Glomerular visceral epithelial cell (primary cell): ENCODE data around the gene SV2A.
A peak's percentile ranks its signal among the peaks of the same experiment; 100 is the strongest.
"Not testable (repeated sequence)": the region's sequence is repeated elsewhere in the genome, so short reads cannot be mapped to it uniquely, and the experiment has no call there.

Experiments used
- DNase-seq: peaks from one replicate; pipeline ENCODE4 v3.0.0-alpha.2; 2016; ENCODE audit errors: extremely low spot score

SV2A gene

DNA sequence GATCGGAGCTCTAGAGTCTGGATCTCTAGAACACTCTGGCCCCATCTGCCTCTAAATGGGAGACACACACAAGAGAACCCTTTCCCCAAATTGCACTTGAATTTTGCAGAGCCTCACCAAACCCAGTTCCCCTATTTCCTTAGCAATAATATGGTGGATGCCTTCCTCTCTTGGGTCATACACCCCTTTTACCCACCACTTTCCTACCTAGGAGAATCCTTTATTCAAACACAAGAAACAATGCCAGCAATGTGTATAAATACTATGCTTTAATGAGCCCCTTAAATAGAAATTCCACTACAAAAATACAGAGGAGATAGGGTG is 10.7 kb upstream of the SV2A start:
- no peak for DNase-seq

GRCh38 chr1:149927563-149928400 is 10.1 kb upstream of the SV2A start, which contains the start of gene SF3B4:
TSS of gene SF3B4 (minus strand) at chr1:149927803. CDS start at chr1:149927759, 44 bp downstream.
- peak; percentile 94 for DNase-seq

GRCh38 chr1:149927056-149927562 is 9.5 kb upstream of the SV2A start:
- DNase-seq = peak; percentile 49

- no peak for DNase-seq
These were observed 8.7 kb upstream of the SV2A start for GRCh38 chr1:149926296-149926695.

GRCh38 chr1:149925751-149926150 is 8.1 kb upstream of the SV2A start:
- DNase-seq = no peak

DNA sequence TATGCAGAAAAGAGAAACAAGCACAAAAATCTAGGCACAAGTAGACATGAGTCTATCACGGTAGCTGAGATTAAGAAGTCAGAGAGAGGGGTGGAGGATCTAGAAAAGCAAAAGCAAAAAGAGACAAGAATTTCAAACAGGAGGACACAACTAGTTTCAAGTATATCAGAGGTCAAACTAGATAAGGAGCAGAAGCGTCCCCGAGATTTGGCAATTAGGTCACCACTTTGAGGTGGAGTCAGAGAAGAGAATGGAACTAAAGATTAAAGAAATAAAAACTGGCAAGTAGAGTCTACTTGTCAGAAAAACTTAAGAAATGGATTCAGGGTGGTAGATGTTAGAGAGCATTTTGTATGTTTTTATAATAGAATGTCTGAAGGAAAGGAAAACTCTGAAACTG is 7.7 kb upstream of the SV2A start:
- DNase-seq = no peak

- DNase-seq = no peak
These were observed 6.0 kb upstream of the SV2A start for GRCh38 chr1:149923626-149924025.

DNA sequence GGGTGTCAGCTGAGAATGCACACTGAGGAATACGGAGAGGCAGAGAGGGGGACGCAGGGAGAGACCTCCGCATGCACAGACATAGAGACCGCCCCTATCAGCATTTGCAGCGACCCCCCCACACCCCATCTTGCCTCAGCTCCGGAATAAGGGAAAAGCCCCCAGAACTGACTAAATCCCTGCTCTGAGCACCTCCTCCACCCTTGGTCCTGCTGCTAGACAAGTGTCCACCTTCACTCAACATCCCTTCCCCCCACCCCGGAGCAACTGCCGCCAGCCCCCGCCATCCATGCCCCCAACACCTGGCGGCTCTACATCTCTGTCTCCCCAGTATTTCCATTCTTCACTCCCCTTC is 769 bp downstream of the SV2A start:
- no peak for DNase-seq

DNA sequence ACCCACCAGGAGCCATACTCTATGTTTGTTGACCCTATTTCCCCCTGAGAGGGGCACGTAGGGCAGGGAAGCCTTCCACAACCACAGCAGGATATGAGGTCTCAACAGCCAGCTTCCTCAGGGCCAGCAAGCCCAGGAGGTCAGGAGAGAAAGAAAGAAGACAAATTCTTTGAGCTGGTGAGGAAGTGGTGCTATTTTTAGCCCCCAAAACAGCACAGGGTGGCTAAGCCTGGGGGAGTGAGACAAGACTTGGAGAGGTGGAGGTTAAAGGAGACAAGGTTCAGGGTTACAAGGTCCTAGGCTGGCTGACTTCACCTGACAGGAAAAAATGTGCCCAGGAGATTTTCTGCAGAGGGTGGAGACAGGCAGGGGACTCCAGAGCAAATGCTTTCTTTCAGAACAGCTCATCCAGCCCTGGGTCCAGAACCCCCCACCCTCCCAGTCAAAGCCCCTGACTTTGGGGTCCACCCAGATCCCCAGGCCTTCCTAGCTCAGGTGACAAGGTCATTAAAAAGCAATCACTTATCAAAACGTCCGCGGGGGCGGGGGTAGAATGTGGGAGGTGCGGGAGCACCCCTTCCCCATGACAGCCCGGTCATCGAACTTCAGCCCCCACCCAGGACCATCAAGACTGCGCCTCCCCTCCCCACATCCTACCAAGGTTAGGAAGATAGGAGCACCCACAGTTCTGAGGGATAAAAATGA is 1.3 kb downstream of the SV2A start:
- DNase-seq = no peak

DNA sequence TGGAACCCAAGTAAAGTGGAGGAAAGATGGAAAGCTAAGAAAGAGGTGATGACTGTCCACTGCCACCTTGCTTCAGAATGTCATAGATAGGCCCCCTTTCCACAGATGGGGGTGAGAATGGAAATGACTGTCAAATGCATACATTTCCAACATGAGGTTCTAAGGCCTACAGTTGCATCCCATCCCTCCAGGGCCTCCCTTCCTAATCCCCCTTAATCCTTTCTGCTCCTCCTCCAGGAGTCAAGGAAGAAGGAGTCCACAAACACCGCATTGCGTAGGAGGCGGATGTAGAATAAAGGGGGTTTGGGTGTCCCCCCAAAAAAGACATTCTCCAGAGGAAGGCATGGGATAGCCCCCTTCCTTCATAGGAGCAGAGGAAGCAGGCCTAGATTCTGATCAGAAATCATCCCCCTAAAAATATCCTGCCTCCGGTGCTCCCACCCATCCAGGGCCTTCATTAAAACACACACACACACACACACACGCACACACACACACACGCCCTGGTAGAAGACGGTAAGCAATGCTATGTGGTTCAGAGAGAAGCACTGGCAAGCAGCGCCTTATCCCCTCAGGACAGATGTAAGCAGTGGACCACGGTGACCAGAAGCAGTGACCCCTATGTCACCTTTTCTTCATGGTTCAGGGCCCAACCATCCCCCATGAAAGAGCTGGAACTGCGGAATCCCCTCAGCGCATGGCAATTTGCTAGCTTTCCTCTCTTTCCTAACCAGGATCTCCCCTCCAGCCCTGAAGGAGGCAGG is 2.0 kb downstream of the SV2A start:
- DNase-seq = peak; percentile 41

DNA sequence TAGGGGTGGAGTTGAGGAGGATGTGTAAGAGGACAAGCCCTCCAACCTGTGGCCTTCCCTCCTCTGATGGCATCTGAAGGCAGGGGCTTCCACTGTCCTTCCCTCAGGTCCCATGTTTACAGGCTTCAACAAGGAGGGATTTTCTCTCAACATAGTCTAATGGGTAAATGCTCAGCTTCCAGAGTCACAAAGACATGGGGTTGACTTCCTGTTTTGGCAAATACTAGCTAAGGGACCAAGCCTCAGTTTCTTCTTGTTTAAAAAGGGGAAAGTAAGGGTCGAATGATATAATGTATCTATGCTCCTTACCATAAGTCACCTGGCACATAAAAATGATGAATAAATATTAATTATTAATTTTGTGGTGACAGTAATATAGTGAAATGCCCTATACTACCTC is 3.1 kb downstream of the SV2A start:
- no peak for DNase-seq

DNA sequence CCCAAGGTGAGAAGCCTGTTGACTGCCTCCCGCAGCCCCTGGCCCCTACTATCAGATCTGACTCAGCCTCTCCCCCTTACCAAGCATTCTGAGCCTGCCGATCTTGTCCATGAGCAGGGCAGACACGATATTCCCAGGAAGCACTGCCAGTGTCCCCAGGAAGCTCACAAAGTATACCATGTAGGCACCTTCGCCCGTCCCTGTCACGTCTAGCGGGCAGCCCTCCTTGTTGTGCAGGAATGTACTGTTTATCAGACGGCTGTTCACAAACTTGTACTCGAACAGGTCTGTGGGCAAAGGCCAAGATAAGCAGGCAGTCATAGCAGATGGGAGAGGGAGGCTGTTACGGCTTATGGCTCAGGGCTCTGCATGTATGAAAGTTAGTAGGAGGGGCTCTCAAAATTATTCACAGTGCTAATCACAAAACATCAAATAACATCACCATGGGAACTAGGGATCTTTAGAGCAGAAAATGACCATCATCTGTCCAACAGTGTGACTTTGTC is 11.0 kb downstream of the SV2A start:
- no peak for DNase-seq

DNA sequence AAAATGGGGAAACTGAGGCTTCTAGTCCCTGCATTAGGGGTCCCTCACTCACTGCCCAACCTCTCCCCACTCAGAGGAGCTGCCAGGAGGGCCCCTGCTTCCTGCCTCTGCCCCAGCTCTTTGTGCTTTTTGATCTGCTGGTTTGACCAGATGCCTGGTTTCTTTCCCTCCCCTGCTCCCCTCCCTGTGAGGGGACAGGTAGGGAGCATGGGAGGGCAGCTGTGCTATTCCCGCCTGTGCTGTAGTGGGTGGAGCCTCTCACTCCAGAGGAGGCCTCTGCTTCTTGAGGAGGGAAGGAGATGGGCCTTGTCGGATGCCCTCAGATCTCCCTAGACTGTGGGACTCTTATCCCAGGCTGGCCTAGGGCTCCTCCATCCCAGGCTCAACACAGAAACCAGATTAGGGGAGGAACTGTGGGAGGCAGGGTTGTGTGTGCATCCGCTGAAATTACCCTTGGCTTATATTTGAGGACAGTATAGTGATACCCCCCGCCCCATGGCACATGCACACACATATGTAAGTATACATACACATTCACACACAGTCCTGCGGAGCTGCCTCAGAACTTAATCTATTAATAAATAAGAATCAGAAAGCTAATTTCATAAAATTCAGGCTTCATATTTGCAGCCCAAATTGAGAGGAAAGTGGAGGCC is 13.7 kb downstream of the SV2A start:
- DNase-seq = no peak

- peak; percentile 88 for DNase-seq
These were observed 18.0 kb downstream of the SV2A start, which contains the start of gene BOLA1 for GRCh38 chr1:149899460-149900284. TSS of gene BOLA1 (plus strand) at chr1:149899568. CDS start at chr1:149900060, 492 bp downstream.

DNA sequence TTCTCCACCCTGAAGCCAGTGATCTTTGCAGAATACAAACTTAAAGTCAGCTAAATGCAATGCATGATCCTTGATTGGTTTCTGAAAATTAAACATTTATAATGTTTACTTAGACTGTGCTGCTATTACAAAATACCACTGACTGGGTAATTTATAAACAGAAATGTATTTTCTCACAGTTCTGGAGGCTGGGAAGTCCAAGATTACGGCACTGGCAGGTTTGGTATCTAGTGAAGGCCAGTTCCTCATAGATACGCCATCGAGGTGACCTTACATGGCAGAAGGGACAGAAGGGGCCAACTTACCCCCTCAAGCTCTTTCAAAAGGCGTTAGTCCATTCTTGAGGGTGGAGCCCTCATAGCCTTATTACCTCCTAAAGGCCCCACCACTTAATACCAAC is 21.1 kb downstream of the SV2A start:
- no peak for DNase-seq

DNA sequence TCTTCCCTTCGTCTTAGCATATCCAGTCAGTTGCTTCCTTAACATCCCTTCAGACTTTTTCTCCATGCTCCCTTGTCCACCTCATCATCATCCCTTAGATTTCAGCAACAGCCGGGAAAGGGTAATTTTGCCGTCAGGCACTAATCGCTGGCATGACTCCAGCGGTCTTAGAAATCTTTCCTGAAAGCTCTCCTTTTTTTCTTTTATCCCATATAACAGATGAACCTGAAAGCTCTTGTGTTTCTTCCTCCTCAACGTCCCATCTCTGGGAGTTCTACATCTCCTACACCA is 28.7 kb downstream of the SV2A start:
- no peak for DNase-seq

DNA sequence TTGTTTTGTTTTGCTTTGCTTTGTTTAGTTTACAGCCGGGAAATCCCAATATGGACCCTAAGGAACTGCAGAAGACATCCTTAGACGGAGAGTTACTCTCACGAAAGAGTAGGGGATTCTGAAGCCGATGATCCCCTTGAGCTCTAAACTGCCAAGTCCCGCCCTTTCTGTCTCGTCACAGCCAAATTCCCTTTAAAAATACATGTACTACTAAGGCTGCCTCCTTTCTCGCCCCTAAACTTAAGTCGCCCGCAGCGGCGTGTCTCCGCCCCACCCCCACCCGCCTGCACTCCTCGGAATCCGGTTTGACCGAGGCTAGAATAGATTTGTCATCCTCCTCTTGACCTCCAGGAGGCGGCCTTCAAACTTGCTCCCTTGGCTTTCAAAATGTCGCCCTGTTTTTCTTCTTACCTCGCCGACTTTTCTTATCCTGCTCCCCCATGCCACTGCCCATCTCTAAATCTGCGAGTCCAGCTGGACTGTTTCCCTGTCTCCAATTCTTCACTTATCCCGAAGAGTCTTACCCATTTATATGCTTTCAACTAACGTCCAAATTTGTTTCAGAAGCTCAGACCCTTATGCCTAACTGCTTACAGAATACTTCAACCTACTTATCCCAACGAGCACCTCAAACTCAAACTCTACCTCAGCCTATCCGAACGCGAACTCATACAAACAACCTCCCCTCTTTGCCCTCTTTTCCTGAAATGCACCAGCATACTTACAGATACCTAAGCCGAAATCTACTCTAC is 29.2 kb downstream of the SV2A start:
- peak; percentile 85 for DNase-seq

DNA sequence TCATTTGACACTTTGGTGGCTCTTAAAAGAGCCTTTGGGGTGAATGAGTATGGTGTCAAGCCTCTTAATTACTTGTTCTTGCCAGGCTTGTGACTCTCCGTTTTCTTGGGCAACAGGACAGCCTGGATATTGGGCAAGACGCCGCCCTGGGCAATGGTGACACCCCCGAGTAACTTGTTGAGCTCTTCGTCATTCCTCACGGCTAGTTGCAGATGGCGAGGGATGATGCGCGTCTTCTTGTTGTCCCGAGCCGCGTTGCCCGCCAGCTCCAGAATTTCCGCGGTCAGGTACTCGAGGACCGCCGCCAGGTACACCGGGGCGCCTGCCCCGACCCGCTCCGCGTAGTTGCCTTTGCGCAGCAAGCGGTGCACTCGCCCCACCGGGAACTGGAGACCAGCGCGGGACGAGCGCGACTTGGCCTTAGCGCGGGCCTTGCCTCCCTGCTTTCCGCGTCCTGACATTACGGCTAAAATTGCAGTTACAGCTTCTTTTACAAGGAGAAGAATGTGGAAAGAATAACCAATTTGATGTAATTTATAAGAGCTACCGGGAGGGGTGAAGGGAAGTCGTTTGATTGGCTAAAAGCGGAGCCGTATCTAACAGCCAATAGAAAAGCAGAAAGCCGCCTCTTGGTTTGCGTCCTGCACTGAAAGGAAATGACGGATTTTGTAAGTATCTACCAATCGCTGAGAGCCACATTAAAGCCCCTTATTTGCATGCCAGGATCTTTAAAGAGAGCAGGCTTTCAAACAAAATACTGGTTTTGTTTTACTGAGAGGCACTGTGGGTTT is 30.0 kb downstream of the SV2A start:
- DNase-seq = peak; percentile 97

DNA sequence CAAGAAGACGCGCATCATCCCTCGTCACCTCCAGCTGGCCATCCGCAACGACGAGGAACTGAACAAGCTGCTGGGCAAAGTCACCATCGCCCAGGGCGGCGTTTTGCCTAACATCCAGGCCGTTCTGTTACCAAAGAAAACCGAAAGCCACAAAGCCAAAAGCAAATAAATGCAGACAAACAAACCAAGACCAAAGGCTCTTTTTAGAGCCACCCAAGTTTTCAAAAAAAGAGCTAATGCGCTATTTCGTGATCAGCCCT is 30.5 kb downstream of the SV2A start:
- DNase-seq = not testable (repeated sequence)
